HG03097 (cell line): ENCODE results near the gene AJAP1.

Experiments
- ATAC-seq: cut with Tn5 transposase; IDR thresholded peaks from one replicate; pipeline ENCODE4 v1.9.1; 2021; ENCODE audit not compliant: unreplicated experiment, low FRiP score

Gene AJAP1

GRCh38 chr1:4797429-4797828, 143.0 kb downstream of the AJAP1 start:
- ATAC-seq, result no peak

- no peak for ATAC-seq
Measured at GRCh38 chr1:4801192-4801924, 146.9 kb downstream of the AJAP1 start.

DNA sequence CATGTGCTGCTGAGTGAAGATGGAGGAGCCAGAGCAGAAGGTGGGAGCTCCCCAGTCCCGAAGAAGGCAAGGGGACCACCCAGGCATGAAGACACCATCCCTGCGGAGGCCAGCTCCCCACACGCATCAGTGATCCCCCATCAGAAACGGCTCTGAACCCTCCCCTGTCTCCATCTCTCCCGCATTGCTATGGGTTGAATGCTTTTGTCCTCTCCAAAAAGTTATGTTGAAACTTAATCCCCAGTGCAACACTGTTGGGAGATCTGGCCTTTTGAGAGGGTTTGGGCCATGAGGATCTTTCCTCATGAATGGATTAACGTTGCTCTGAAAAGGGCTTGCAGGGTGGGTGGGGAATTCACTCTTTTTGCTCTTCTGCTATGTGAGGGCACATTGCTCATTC, 147.6 kb downstream of the AJAP1 start:
- ATAC-seq, result no peak

GRCh38 chr1:4803335-4803734, 148.9 kb downstream of the AJAP1 start:
- no peak for ATAC-seq

DNA sequence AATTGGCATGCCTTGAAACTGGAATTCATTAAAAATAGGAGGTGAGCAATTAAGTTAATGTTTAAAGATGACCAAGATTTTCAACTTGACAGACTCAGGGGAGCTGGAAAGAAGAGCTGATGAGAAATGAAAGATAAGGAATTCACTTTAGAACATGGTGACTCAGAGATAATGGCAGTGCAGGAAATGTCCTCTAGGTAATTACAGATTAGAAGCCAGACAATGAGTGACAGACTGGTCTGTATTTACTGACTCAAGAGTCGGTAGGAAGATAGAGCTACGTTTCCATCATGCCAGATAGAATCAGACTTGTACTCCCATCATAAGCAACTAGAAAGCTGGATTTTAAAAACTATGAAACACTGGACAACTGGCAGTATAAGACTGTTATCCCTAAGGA, 151.6 kb downstream of the AJAP1 start:
- no peak for ATAC-seq

GRCh38 chr1:4820543-4820942, 166.1 kb downstream of the AJAP1 start:
- ATAC-seq, result no peak

- ATAC-seq, result no peak
Measured at GRCh38 chr1:4825800-4826450, 171.5 kb downstream of the AJAP1 start.

DNA sequence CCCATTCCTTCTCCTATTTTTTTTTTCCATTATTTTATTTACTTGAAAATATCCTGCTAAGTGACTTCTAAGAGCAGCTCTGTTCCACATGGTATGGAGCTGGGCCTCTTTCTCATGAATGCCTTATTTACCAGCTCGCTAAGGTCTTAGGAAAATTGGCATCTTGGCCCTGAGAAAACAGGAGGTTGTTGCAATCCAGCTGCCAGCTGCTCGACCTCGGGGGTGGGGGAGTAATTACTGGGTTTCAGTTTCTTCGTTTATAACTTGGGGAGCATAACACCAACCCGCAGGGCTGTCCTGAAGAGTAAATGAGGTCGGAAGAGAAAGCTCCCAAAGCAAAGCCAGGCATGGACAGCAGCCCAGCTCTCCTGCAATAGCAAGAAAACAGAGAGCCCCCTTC, 176.3 kb downstream of the AJAP1 start:
- no peak for ATAC-seq

- ATAC-seq, result no peak
Measured at GRCh38 chr1:4836574-4836973, 182.2 kb downstream of the AJAP1 start.

DNA sequence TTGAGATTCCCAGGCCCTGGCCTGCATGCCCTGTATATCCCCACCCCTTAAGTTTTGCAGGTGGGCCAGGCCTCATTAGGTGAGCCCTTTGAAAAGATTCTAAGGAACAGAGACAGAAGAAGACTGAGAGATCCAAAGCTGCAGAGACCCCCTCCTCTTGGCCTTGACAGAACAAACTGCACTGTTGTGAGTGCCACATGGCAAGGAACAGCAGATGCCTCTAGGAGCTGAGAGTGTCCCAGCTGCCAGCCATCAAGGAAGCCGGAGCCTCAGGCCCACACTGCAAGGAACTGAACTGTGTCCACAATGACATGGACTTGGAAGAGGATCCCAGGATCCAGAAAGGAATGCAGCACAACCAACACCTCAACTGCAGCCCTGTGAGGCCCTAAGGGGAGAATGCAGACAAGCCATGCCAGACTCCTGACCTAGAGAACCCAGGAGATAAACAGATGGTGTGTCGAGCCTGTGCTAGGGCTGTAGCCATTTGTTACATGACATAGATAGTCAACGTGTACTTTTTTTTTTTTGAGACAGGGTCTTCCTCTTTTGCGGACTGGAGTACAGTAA, 182.7 kb downstream of the AJAP1 start:
- no peak for ATAC-seq

- no peak for ATAC-seq
Measured at GRCh38 chr1:4837752-4838151, 183.3 kb downstream of the AJAP1 start.

DNA sequence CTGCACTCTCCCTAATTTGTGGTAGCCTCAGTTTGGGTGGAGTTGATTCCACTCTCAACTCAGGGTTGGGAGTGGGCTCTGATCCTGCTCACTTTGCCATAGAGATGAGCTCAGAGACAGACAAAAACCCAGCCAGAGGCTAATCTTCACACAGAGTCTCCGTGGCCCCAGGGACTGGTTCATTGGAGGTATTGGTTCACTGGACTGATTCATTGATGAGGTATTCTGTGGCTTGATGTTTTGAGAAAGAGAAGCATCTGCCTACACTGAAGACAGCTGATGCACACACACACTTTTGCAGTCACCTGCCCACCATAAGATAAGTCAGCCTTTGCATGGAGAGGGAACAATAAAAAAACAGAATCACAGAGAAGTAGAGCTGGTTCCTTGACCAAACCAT, 183.8 kb downstream of the AJAP1 start:
- ATAC-seq, result no peak
